Activated gamma-delta T cell treated with anti-CD3 and anti-CD28 coated beads, Interleukin-2, amount 50 U/mL, for 16 hours (primary cell): Measurements from ENCODE around the gene TTC3.

Source experiments
- DNase-seq: peaks from one replicate; pipeline ENCODE4 v3.0.0-alpha.2; 2020; ENCODE audit warnings: low read depth

The TTC3 gene

GRCh38 chr21:37149411-37149810 is 76.4 kb downstream of the TTC3 start:
- no peak for DNase-seq

- no peak for DNase-seq
Measured at GRCh38 chr21:37153196-37153934, 80.3 kb downstream of the TTC3 start.

- no peak for DNase-seq
Measured at GRCh38 chr21:37153935-37154350, 80.9 kb downstream of the TTC3 start.

- DNase-seq = no peak
Measured at GRCh38 chr21:37155186-37155585, 82.1 kb downstream of the TTC3 start.

GRCh38 chr21:37157938-37158337 is 84.9 kb downstream of the TTC3 start:
- no peak for DNase-seq

- DNase-seq = no peak
Measured at GRCh38 chr21:37159053-37159776, 86.2 kb downstream of the TTC3 start.

GRCh38 chr21:37159949-37160348 is 86.9 kb downstream of the TTC3 start:
- DNase-seq = no peak

- DNase-seq = no peak
Measured at GRCh38 chr21:37164742-37165141, 91.7 kb downstream of the TTC3 start.

GRCh38 chr21:37165586-37165985 is 92.5 kb downstream of the TTC3 start:
- no peak for DNase-seq

- DNase-seq = no peak
Measured at GRCh38 chr21:37166733-37167132, 93.7 kb downstream of the TTC3 start.

GRCh38 chr21:37168666-37169065 is 95.6 kb downstream of the TTC3 start:
- no peak for DNase-seq

GRCh38 chr21:37172646-37173045 is 99.6 kb downstream of the TTC3 start:
- DNase-seq = no peak

GRCh38 chr21:37176716-37177115 is 103.7 kb downstream of the TTC3 start:
- DNase-seq = no peak

- no peak for DNase-seq
Measured at GRCh38 chr21:37181059-37181458, 108.0 kb downstream of the TTC3 start.

- no peak for DNase-seq
Measured at GRCh38 chr21:37182222-37182621, 109.2 kb downstream of the TTC3 start.

GRCh38 chr21:37183749-37184148 is 110.7 kb downstream of the TTC3 start:
- DNase-seq = no peak

- DNase-seq = no peak
Measured at GRCh38 chr21:37184784-37185593, 111.9 kb downstream of the TTC3 start.

GRCh38 chr21:37186983-37187382 is 113.9 kb downstream of the TTC3 start:
- no peak for DNase-seq

- no peak for DNase-seq
Measured at GRCh38 chr21:37188825-37189224, 115.8 kb downstream of the TTC3 start.

- no peak for DNase-seq
Measured at GRCh38 chr21:37192019-37192418, 119.0 kb downstream of the TTC3 start.

- no peak for DNase-seq
Measured at GRCh38 chr21:37193006-37193405, 120.0 kb downstream of the TTC3 start.

- DNase-seq = no peak
Measured at GRCh38 chr21:37193676-37194075, 120.6 kb downstream of the TTC3 start.

- no peak for DNase-seq
Measured at GRCh38 chr21:37195059-37195458, 122.0 kb downstream of the TTC3 start.
